GM19463 (cell line): ENCODE measurements around the gene PAMR1.

Experiments used
- ATAC-seq: cut with Tn5 transposase; IDR thresholded peaks from one replicate; pipeline ENCODE4 v1.9.1; 2021; ENCODE audit warnings: mild to moderate bottlenecking, moderate library complexity; ENCODE audit not compliant: unreplicated experiment

The PAMR1 gene

DNA sequence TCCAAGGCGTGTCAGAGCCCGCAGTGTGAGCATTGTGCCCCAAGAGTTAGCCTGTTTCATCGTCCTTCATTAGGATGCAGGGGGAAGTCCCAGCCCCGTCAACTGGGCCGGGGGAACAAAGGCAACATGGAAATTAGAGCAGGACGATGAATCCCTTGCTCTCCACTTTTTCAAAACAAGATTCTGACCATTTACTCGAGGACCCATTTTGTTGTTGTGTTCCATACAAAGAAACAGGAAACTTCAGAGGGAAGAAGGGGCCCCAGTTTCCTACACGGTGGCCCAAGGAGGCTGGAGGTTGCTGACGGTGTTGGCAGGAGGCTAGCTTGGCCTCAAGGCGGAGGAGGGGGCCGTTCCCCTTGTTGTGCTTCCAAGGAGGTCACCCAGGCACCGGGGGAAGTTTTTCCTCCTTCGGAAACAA lies 62.1 kb downstream of the PAMR1 start:
- no peak for ATAC-seq

DNA sequence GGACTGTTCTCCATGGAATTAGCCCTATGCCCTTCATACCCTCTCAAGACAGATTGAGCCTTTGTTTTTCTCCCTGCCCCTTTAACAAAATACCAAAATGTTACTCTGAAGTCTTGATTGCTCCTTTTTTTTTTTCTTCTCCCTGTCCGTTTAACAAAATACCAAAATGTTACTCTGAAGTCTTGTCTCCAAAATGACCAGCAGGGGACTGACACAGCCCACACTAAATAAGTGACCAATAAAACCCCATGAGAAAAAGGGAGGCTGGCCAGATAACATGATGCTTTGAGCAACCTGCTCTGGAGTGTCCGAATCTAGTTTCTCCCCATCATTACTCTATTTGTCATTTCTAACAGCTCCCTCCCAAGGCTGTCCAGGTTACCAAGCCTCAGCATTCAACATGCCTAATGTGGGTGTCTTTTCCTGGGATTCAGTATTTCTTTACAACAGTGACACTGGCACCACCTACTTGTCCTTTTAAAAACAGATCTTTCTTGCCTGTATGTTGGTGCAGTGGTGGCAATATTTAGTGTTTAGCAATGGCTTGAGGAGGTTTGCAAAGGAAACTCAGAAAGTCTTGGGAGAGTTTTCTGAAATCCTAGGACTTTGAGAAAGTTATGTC lies 63.4 kb downstream of the PAMR1 start:
- no peak for ATAC-seq

DNA sequence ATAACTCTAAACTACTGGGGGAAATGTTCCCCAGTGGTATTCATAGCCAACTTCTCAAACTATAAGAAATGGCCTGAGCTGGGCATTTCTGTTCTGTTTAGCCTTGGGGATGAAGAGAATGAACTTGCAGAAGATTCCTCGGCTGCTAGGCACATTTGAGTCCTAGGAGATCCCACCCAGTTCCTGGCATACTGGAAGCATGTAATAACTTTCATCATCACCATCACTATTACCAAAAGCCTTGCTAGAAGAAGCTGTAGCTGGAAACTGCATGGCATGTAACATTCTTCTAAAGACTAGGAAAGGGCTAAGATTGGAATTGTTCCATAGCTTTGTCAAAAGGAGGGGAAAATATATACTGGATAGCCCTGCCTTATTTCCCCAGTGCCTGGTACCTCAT lies 65.9 kb downstream of the PAMR1 start:
- no peak for ATAC-seq

DNA sequence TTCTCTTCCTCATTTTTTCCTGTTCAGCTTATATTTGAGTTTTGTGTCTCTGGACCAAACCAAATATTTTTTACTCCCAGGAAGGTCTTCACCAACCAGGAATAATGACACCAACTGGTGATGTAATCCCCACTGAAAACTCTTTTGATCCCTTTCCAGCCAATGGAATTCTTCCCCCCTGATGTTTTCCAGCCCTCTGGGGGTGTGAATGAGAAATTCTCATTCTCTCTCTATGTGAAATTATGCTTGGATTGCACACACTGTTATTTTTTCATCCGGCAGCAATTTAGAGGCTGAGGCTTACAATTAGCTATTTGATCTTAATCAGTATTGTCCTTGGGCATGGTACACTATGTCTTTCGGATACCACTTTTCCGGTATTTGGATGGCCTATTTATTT lies 66.6 kb downstream of the PAMR1 start:
- ATAC-seq, result no peak

DNA sequence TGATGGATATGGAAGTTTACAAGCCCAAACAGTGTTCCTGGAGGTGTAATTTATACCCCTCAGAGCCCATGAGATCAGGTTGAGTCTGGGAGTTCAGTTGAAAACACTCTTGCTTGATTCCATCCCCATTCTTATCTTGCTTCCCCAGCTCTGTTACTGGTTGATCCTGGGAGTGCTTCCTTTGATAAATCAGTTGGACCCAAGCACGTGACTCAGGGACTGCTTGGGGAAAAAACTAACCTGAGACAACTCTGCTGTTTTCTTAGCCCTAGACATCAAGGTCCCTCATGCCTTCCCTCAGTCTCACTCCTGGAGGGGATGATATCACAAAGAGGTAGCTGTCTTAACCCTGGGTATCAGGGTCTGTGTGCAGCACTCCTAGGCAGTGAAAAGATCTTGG lies 71.1 kb downstream of the PAMR1 start:
- ATAC-seq, result no peak

DNA sequence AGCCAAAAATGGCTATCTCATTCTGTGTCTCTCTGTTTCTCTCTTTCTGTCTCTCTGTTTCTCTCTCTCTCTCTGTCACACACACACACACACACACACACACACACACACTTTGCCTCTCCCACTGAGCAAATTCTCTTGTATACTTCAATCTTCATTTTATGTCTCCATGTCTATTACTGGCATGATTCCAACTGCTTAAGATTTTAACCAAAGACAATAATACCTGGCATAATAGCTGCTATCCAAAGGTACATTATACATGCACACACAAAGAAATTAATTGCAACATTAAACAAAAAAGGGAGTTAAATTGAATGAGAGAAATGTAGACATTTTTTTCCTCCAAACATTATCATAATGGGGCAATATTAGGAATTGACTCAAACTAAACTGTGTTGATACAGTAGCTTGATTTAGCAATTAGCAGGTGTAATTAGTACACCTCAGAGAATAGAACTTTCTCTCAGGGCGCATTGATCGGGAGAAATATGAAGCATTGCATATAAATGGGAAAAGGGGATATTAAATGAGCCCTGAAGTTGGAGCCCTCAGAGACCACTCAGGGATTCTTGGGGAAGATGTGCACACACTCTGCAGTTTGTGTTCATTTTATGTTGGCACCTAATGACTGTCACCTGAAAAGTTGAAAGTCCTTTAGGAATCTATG lies 88.7 kb downstream of the PAMR1 start:
- ATAC-seq, result no peak

DNA sequence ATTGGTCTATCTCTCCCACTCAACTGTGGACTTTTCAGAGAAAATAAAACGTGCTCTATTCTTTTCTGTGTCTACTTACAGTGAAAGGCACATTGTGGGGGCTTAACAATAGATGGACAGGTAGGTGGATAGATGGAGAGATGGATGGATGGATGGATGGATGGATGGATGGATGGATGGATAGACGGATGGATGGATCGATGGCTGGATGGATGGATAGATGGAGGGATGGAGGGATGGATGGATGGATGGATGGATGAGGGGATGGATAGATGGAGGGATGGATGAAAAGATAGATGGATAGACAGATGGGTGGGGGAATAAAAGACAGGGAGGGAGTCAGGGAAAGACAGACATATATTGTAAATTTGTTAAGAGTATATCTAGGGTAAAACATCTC lies 91.8 kb downstream of the PAMR1 start:
- no peak for ATAC-seq

DNA sequence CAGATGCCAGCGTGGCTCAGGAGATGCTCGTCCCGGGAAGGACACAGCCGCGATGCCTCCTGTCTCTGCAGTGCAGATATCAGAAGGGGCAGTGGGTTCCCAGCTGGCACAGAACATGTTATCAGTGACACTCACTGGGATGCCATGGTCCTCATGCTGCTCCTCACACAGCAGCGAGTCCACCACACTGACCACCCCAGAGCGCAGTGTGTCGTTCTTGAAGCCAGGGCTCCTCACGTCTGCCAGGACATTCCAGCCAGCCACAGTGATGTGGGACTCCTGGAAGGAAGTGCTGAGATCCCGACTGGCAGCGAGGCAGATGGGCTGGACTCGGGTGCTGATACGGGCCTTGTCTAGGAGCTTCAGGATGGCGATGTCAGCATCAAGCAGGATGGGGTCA lies 93.0 kb downstream of the PAMR1 start:
- no peak for ATAC-seq

DNA sequence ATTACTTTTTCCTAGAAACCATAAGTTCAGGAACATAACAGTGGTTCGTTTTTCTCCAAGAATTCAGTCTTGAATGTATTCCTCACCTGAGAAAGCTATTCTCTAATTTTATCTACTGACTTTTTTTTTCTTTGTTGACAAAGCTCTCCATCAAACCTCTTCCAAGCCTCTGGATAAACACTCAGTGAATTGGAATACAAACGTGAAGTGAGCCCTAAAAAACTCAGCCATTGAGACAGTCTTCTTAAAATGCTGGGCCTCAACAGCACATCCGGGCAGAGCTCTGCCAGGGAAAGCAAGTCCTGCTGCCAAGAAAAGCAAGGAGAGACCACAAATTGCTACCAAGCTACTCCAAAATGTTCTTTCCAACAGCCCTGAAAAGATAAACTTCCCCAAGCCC lies 98.3 kb downstream of the PAMR1 start:
- ATAC-seq, result no peak

DNA sequence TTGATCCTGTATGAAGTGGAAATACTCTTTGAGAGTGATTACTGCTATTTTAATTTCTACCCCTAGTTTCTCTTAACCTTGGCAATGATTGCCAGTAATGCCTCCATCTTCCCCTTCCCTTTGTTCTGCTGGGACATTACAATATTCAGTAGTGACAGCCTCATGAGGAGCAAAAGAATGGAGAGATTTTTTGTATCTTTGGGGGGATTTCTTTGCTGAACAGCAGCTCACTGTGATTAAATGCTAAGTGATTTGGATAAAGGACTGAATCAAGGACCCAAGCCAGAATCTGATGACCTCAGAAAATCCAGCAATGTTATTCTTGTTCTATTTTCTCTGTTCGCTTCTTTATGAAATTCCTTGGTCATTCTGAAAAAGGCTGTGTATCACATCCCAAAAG lies 99.1 kb downstream of the PAMR1 start:
- ATAC-seq, result no peak

DNA sequence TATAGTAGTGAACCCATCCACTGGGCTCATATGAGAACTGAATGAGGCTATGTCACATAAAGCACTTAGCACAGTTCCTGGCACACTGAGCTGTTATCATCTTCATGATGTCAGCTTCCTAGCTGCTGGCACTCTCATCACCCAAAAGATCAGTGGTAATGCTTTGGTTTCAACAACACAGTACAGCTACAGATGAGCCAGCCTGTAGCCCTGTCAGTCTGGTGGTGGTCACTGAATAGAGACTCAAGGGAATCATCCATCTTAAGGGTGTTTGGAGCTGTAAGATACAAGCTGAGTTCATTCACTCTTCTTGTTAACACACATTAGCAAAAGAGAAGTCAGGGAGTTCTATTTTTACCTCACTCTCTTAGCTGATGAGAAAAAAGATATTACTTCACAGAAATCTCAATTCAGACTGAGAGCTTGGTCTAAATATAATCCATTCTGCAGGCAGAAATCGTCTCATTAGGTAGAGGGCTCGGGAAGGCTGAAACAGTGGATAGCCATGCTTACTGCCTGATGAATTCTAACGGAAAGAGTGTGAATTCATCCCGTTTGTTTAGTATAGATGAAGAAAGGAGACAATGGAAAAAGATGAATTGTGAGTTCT lies 99.7 kb downstream of the PAMR1 start:
- no peak for ATAC-seq

DNA sequence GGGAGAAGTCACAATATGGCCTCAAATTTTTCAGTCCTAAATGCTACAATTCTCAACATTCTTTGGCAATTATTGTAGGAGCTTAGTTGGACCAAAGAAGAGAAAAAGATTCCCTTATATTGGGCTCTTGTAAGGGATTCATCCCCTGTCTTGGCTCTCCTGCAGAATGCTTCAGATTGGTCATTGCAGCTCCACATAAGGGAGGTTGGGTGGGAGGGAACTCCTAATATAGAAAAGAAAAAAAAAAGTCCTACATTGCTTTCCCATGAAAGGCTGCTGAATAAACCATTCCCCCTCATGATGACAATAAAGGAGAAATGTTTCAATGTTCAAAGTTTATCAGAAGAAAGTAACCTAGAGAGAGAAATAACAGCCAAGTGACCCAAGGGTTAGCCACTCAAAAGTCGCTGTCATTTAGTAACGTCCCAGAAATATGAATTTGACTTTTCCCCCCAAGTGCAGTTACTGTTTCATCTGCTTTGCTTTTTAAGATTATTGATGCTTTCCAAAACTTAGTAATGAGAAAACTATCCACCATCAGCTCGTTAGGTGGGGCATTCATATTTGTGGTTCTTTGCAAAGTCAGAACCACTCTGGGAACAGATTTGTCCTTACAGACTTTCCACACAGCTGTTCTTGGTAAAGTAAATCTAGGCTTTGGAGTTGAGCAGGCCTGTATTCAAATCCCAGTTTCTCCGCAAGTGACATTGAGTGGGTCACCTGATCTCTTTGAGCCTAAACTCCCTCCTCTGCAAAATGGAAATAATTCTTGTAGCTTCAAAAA lies 101.1 kb downstream of the PAMR1 start:
- ATAC-seq, result no peak

DNA sequence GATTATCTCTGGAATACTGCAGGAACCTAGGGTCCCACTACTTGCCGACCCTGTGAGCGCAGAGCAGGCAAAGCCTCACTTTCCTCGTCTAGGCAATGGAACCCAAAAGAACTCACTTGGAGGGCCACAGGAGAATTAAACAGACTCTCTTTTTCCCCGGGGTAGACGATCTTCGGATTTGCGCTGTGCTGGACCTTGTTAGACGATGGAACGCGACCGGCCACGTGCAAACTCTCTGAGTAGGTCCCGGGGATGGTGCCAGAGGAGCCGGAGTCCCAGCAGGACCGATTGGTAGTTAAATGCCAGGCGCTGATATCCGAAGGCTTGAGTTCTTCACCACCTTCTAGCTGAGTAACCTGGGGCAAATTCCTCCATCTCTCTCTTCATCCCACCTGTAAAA lies 105.0 kb downstream of the PAMR1 start:
- ATAC-seq, result no peak

DNA sequence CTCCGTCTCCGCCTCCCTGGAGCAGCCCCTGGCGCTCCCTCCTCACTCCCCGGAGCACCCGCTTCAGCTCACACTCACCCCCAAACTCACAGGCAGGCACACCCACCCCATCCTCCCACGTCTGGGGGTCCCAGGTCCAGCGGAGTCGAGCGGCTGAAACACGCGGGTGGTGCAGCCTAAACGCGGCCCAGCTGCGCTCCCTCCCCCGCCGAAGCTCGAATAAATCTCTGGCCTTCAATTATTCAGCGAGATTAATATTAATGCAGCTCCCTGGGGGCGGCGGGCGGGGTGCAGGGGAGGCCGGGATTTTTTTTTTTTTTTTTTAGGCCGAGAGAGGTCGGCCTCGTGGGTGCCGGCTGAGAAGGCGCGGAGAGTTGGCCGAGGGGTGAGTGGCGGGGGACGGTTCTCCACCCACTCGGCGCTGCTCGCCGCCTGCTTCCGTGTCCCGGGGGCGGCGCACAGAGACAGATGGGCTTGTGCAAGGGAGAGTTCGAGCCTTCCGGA lies 105.5 kb downstream of the PAMR1 start:
- ATAC-seq, result no peak

DNA sequence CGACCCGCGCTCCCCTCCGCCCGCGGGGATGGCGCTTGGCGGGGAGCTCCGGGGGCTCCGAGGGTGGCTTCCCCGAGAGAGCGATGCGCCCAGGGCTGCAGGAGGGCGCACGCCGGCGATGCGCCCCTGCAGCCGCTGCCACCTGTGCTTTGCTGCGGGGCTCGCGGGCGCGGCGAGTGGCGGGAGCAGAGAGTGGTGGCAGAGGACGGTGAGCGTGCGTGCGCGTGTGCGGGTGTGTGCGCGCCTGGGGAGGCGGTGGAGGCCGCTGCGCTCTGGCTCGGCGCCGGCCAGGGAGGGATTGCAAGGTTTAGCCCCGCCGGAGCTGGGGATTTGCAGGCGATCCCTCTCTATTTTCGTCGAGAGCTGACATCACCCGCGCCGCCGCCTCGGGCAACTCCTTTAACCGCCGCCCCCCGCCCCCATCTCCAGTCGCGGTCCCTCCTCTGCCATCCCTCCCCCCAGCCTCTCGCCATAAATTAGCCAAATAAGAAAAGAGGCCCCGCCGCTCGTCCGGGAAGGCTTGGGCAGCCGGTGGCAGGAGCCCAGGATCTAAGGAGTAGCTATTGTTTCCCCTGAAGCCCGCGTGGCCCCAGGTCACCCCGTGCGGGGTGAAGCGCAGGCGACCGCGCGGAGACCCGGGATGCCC lies 106.1 kb downstream of the PAMR1 start, which contains the start of gene SLC1A2:
TSS of gene SLC1A2 (minus strand) at position 375 of the 646 bp plus-strand sequence. CDS start 592 bp downstream, outside the sequence.
- no peak for ATAC-seq

DNA sequence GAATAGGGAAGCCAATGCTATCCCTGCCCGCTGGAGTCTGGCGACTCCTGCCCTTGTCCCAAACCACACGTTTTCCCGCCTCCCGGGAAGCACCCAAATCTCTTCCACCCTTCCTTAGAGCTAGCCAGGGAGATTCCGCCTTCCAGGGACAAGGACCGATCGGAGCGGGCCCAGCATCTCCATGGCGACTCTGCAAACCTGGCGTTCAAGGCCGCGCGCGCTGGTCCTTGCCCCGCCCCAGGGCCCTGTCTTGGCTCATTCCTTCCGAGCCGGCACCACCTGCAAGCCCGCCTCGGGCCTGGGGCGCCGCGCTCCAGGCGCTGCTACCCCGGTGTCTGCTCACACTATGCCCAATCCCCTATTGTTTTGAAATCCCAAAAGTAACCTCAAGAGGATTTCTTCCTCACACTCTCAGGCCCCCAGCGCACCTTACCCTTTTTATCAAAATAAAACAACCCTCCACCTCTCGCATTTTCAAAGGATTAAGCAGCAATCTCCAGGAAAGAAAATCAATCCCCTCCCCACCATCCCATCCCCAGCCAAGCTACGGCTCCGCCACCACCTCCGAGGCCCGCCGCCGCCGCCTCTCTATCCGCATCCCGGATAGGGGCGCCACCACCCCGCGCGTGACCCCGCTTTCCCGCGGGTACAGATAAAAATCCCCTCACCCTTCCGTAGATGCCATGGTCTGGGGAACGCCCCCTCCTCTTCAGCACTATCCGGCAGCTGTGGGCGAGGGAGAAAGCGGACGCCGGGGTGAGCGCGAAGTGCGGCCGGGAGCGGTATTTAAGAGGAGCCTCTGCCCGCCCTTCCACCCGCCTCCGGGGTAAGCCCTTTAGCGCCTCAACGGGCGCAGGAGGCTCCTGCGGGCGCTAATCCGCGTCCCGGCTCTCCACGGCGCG lies 106.9 kb downstream of the PAMR1 start:
- ATAC-seq, result no peak

DNA sequence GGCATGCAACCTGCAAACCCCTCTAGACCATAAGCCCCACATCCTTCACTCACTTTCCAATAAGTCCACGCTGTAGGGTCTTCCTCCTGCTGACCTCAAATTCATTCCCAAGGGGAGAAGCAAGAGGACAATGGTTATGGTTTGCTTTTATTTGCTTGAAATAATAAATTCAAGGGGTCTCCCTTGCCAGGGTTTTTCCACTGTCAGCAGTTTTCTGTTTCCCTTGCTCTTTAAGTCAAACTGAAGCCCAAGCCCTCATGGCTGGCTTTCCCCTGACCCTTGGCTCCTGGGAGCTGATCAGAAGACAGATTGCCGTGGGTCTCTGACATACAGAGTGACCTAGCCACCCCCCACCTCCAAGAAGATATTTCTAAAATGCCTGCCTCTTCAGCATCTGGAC lies 109.9 kb downstream of the PAMR1 start:
- no peak for ATAC-seq

DNA sequence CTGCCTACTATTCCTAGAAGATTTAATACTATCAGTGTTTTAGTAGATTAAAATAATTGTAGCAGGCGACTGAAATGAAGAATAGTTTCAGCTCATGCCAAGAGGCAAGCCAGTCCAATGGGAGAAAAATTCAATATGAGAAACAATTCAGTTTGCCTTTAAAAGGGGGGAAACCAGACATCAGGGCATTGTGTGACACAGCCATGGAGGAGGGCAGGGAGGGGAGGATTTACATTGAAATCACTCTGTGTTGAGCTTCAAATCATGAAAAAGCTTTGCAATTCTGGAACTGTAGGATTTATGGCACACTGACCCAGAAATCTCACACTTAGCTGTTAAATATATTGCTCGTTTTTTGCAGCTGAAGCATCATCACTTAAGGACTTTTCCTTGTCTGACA lies 110.6 kb downstream of the PAMR1 start:
- ATAC-seq, result no peak

DNA sequence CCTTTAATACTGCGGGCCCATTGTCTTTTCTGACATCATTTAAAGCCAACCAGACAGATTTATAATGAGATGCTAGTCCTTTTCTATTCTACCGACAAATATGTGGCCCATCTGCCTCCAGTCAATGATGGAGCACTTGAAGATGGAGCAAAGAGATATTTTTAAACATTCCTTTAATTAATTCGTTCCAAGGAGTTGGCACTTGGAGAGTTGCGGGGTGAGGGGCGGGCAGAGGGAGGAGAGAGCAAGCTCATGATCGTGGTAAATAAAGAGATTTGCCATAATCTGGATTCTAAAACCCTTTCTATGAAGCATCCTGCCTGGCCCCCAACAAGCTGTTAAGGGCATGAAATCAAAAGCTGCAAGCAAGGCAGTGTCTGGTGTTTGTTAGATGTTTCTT lies 111.1 kb downstream of the PAMR1 start:
- no peak for ATAC-seq

DNA sequence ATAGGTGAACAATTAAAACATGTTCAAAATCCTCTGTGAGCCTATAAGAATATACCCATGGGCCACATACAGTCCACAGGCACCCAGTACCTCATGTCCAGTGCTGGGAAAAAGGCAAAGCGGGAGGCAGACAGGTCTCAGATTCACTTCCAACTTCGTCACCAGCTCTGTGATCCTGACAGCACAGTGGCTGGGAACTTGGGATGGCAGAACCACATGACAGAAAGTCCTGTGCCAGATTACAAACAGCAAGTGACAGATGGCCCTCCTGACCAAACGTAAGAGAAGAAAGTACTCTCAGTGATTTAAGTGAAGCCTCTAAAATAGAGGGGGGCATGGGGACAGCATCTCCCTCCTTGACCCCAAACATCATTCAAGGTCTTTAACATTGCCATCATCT lies 111.8 kb downstream of the PAMR1 start:
- no peak for ATAC-seq
